Gastroesophageal sphincter (tissue), 3 donors: ENCODE measurements around the gene L3MBTL3.

ENCODE experiments used
- CTCF ChIP-seq, 4 experiments: fragments of 200-600 bp in 2 of 4; fragments of 450-650 bp in 2 of 4; sonication (generic) in 1 of 4; IDR thresholded peaks; one replicate each; pipeline ENCODE4 v1.5.1; 2017 to 2019; ENCODE audit warnings: antibody characterized with exemption in 4 of 4, mild to moderate bottlenecking in 2 of 4, moderate library complexity in 2 of 4
- POLR2A ChIP-seq, 2 donors: fragments of 450-650 bp; IDR thresholded peaks; one replicate each; pipeline ENCODE4 v1.6.1; 2017; ENCODE audit warnings: antibody characterized with exemption in 2 of 2, mild to moderate bottlenecking in 2 of 2, moderate library complexity in 1 of 2

- no peak for TF ChIP-seq CTCF (IDR thresholded peaks at IDR 0.05)
- TF ChIP-seq POLR2A (IDR thresholded peaks at IDR 0.05), result no peak
Measured at GRCh38 chr6:130029163-130029562, 10.8 kb downstream of the L3MBTL3 start.
